Measurements from ENCODE around the gene TCP11L2.

DNA sequence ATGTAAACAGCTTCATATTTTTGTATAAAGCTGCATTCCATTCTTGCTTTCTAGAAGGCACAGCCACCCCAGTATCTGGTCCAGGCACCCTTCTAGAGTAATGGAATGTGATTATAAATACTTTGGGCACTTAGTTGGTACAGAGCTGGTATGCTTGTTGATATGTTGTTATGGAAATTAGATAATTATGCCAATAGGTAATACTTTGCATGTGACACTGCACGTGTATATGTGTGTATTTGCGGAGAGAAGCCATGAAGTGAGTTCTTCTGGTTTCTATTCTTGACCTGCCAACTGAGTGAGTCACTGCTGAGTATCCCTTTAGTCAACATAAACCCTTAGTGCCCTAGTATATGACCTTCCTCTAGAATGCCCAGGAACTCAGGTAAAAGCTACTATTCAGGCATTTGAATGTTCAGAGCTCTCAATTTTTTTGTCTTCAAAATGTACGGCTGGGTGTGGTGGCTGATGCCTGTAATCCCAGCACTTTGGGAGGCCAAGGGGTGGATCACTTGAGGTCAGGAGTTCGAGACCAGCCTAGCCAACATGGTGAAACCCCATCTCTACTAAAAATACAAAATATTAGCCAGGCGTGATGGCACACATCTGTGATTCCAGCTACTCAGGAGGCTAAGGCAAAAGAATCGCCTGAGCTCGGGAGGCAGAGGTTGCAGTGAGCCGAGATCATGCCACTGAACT, 6.2 kb upstream of the TCP11L2 start:
- TF ChIP-seq POLR2A (IDR thresholded peaks at IDR 0.05; ENCODE audit: control extremely low read depth in 1 of 2, low read depth in 2 of 2, low read length in 2 of 2) (no peak), MAX (IDR thresholded peaks at IDR 0.05) (no peak)
